ENCODE measurements around the gene TRMT6. TPM values are rescaled to one million over a fixed set of nuclear protein-coding genes. Genes with fewer than 3 reads are reported as not detected.

TRMT6 gene
- total RNA-seq, 4 donors from 2014 or later = 3.5 to 18.2 (median 5.6) TPM

- no peak overlapping the region for H3K27ac ChIP-seq
- no peaks in the 10 kb centered on the region for H3K4me1 ChIP-seq
- no peak for DNase-seq
- no peaks in the 10 kb centered on the region for H3K9me3 ChIP-seq
- no peak overlapping the region for H3K4me3 ChIP-seq
- no peaks in the 10 kb centered on the region for H3K27me3 ChIP-seq
- TF ChIP-seq CTCF (IDR thresholded peaks at IDR 0.05) (peak in 3 of 6 experiments; percentile 13 to 24 (median 17)), POLR2A (IDR thresholded peaks at IDR 0.05) (no peak)
- H3K36me3 ChIP-seq = peaks cover 0 to 16% (median 0%) of the 10 kb centered on the region in 3 donors
Measured at GRCh38 chr20:5933802-5934436, 16.4 kb downstream of the TRMT6 start.

GRCh38 chr20:5932796-5933195, 17.5 kb downstream of the TRMT6 start:
- Histone ChIP-seq H3K36me3 (peaks cover 0 to 4% (median 0%) of the 10 kb centered on the region in 3 donors), H3K4me1 (no peaks in the 10 kb centered on the region), H3K27me3 (no peaks in the 10 kb centered on the region), H3K9me3 (no peaks in the 10 kb centered on the region), H3K4me3 (no peak overlapping the region), H3K27ac (no peak overlapping the region)
- TF ChIP-seq POLR2A (IDR thresholded peaks at IDR 0.05) = no peak
- TF ChIP-seq CTCF (IDR thresholded peaks at IDR 0.05) = no peak
- DNase-seq = no peak

DNA sequence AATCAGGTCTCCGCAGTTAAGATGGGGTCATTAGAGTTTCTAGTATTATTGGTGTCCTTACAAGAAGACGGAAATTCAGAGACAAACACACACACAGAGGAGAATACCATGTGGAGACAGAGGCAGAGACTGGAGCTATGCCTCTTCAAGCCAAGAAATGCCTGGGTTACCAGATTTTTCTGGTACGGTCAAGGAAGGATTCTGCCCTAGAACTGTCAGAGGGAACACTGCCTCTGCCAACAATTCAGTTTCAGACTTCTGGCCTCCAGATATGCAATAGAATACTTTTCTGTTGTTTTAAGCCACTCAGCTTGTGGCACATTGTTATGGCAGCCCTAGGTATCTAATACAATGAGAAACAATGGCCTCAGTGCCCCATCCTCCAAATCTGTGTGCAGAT, 18.9 kb downstream of the TRMT6 start:
- no peak for DNase-seq
- no peak overlapping the region for H3K4me3 ChIP-seq
- H3K9me3 ChIP-seq = no peaks in the 10 kb centered on the region
- H3K27me3 ChIP-seq = no peaks in the 10 kb centered on the region
- no peaks in the 10 kb centered on the region for H3K4me1 ChIP-seq
- TF ChIP-seq POLR2A (IDR thresholded peaks at IDR 0.05) = no peak
- TF ChIP-seq CTCF (IDR thresholded peaks at IDR 0.05) = no peak
- no peak overlapping the region for H3K27ac ChIP-seq
- no peaks in the 10 kb centered on the region for H3K36me3 ChIP-seq

DNA sequence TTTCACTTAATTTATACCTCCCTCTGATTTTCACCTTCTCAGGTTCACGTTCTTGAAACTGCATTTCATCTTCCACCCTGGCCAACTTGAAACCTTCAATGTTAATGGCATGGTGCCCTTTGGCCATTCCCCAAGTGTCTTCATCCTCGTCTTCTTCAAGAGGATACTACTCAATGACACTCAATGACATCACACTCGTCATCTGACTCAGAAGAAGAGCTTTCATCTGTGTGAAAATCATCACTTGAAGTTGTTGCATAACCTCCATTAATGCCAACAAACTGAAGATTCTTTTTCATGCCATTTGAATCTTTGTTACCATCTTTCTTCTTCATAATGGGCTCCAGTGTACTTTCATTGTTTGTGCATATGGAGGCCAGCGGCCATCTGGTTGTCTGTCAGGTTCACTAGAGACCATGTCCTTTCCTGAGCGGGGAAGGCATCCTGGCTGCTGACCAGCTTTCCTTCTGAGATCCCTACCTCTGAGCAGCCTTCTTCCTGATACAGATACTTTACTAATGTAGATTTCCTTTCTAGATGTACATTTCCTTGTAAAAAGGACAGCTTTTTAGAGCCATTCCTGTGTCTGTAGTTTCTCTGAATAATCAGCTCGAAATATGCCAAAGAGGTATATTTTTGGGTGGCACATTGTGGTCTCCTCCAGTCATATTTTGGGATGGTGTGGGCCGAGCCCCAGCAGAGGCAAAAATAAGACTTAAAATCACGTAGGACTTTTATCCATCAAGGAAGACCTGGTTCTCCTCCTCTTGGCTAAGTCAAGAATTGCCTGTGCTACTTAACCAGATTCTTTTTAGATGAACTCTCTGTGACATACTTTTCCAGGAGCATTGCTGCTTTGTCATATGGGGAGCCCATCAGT, 21.3 kb downstream of the TRMT6 start:
- Histone ChIP-seq H3K27me3 (no peaks in the 10 kb centered on the region), H3K4me3 (no peak overlapping the region), H3K27ac (no peak overlapping the region), H3K4me1 (no peaks in the 10 kb centered on the region), H3K36me3 (no peaks in the 10 kb centered on the region), H3K9me3 (no peaks in the 10 kb centered on the region)
- no peak for DNase-seq
- TF ChIP-seq CTCF (IDR thresholded peaks at IDR 0.05) = no peak
- no peak for TF ChIP-seq POLR2A (IDR thresholded peaks at IDR 0.05)

DNA sequence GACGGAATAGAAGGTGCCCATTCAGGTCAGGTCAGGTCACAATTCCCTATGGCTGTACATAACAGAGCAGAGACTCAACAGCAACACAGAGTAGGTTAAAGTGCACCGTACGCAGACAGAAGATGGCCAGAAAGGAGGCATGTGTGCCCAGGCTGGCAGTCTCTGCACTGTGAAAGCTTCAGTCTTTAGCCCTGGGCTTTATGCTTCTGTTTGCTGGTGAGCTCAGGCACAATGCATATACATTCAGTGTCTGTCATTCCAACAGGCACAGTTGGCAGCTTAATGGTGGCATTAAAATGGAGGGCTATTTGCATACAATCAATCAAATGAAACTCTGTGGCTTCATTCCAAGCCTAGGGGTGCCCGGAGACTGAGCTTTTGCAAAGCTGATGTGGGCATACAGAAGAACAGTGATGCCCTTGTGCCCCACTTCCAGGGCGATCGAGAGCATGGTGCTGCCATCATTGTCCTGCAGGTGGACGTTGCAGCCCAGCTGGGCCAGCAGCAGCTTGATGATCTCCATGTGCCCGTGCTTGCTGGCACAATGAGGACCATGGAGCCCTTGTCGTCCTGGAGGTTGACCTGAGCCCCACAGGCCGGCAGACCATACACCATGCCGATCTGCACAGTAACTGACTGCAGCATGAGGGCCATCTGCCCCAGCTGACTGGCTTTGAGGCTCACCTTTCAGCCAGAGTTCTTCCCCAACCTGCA, 22.4 kb downstream of the TRMT6 start:
- TF ChIP-seq POLR2A (IDR thresholded peaks at IDR 0.05) = no peak
- no peak for TF ChIP-seq CTCF (IDR thresholded peaks at IDR 0.05)
- Histone ChIP-seq H3K27me3 (no peaks in the 10 kb centered on the region), H3K36me3 (no peaks in the 10 kb centered on the region), H3K4me1 (no peaks in the 10 kb centered on the region), H3K27ac (no peak overlapping the region), H3K9me3 (no peaks in the 10 kb centered on the region), H3K4me3 (no peak overlapping the region)
- no peak for DNase-seq
